ENCODE results near the gene SDCBP2.

Gene SDCBP2

DNA sequence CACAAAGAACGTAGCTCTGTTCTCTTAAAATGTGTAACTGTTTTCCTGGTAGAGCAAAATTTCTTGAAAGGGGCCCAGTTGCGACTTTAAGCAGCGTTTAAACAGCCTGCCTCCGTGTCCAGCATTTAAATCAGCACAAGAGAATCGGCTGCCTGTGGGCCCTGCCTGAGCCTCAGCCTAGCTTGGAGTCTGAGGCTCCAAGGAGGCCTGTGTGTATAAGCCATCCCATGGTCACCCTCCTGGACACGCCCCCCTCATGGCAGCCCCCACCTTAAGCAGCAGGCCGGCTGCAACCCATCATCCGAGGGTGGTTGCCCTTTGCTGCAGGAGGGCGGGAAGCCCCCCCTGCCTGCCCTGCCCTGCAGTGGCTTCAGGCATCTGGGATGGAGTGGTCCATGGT lies 18.9 kb downstream of the SDCBP2 start:
- no peak for DNase-seq

DNA sequence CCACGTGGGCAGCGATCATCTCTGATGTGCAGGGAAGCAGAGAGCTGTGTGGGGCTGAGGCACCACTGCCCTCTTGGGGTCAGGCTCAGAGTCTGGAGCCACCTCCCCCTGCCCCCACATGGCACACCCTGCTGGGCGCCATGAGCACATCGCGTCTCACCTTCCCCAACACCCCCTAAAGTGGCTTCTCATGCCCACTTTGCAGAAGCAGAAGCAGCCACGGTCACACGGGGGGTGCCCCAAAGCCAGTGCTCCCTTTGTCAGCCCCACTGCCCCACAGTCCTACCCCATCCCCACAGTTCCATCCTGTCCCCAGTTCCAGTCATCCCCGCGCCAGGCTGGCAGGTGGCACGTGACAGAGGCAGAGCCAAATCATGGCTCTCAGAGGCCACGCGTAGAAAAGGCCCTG lies 19.5 kb downstream of the SDCBP2 start:
- no peak for DNase-seq

DNA sequence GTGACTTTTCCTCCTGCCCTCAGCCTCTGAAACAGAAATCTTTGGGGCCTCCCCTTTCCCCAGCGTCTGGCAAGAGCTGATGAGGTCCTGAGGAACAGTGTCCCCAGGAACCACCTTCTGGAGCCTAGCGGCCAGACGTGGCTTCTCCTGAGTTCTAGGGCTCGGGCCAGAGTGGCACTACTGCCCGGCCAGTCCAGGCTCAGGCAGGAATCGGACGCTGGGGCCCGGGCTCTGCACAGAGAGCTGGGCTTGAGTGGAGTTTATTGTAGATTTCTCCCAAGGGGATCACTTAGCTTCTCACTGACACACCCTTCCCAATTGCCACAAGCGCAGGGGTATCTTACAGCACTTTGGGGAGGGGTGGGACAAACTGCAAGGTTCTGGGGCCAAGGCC lies 20.2 kb downstream of the SDCBP2 start:
- no peak for DNase-seq

DNA sequence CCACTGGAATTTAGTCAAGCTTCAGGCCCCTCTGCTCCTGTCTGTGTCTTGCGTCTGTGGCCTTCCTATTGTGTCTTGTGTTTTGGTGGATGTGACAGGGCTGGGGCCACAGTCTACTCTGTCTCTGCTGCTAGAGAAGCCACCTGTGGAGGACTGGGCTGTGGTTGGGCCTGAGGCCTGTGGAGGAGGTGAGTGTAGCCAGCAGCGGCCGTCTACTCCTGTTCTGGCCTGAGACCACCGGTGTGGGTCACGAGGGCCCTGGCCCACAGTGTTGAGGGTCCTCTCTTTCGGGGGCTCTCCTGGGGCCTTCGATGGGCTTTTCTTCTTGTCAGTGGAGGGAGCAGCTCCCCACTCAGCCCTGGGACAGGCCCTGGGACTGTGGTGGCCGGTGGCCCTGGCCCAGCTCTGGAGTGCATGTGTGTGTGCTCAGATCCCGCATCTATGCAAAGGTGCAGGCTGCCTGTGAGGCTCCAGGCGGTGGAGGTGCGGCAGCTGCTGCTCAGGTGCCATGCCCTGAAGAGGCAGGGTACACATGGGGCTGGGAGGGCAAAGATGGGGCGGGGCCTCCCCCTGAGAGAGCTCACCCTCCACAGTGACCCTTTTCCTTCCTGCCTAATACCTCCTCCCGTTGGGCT lies 20.8 kb downstream of the SDCBP2 start:
- DNase-seq: no peak

DNA sequence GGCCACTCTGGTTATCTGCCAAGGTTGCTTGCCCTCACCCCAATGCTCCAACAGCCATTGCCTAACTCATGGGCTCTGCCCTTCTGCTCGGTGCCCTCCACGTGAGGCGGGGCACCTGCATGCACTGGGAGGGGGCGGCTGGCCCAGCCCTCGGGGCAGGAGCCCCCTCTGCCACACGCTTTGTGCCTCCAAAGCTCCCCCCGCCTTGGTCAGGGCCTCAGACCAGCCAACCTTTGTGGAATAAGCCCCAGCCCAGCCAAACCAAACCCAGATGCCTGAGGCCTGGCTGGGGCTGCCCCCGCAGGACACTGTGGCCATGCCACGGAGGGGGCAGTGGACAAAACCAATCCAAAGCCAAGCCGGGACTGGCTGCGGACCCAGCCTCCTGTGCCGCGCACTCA lies 21.4 kb downstream of the SDCBP2 start:
- no peak for DNase-seq

DNA sequence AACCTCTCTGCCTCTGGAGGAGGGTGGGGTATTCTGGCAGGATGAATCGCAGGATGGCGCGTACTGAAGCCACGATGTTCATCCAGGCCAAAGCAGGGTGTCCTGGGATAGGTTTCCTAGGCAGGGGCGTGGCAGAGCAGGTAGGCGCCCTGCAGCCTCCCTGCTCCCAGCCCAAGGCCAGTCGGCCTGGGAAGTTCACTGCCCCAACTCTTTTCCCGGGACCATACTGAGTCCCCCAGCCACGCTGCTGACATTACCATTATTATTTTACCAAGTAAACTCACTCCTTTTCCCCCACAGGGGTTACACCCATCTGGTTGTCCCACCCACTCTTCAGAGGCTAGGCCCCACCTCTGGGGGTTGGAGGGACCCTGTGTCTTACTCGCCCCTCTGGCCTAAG lies 21.8 kb downstream of the SDCBP2 start:
- no peak for DNase-seq

DNA sequence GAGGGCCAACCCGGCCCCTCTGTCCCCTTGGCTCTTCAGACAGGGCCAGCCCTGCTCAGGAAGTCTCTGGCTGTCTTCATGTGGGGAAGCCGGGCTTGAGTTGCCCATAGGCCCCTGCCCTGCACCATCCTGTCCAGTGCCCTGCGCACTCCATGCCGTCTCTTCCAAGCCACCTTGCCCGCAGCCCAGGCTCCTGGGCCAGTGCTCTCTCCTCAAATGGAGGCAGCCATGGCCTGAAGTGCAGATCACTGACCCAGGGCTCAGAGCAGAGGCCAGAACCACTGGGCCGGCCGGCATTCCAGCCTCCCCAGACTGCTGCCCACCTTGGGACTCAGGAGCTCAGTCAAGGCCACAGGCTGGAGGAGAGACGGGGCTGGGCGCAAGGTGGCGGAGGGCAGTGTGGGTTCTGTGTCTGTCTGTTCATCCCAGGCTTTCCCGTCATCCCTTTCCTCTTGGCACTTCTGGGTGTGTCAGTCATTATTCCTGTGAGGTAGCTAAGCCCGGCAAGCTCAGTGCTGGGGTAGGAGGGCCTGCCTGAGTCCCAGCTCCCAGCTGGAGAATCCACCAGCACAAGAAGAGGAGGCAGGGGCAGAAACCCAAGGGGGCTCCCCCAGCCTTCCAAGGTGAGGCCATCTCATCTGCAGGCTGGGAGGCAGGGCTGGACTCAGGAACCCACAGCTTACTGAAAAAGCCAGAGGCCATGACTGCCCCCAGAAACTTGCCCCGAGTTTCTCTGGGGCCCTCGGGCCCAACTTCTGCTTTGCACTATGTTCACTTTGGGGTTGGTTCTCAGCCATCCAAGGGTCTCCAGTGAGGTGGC lies 22.4 kb downstream of the SDCBP2 start:
- no peak for DNase-seq

DNA sequence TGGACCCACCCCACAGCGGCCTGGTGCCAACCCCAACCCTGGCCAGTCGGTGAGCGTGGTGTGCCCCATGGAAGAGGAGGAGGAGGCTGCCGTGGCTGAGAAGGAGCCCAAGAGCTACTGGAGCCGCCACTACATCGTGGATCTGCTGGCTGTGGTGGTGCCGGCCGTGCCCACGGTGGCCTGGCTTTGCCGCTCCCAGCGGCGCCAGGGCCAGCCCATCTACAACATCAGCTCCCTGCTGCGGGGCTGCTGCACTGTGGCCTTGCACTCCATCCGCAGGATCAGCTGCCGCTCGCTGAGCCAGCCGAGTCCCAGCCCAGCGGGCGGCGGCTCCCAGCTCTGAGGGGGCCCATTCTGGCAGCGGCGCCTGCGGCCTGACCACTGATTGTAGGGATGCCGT lies 23.2 kb downstream of the SDCBP2 start:
- DNase-seq: no peak

DNA sequence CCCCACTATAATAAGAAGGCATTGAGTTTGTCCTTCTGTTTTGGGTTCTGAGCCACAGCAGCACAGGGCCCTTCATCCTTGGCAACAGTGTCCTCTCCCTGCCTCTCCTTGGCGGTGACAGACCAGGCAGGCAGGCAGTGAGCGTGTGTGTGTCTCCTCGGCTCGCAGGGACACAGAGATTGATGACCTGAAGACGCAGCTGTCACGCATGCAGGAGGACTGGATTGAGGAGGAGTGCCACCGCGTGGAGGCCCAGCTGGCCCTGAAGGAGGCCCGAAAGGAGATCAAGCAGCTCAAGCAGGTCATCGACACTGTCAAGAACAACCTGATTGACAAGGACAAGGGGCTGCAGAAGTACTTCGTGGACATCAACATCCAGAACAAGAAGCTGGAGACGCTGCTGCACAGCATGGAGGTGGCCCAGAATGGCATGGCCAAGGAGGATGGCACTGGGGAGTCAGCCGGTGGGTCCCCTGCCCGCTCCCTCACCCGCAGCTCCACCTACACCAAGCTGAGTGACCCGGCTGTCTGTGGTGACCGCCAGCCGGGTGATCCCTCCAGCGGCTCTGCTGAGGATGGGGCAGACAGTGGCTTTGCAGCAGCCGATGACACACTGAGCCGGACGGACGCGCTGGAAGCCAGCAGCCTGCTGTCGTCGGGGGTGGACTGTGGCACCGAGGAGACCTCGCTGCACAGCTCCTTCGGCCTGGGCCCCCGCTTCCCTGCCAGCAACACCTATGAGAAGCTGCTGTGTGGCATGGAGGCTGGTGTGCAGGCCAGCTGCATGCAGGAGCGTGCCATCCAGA lies 24.0 kb downstream of the SDCBP2 start:
- no peak for DNase-seq

DNA sequence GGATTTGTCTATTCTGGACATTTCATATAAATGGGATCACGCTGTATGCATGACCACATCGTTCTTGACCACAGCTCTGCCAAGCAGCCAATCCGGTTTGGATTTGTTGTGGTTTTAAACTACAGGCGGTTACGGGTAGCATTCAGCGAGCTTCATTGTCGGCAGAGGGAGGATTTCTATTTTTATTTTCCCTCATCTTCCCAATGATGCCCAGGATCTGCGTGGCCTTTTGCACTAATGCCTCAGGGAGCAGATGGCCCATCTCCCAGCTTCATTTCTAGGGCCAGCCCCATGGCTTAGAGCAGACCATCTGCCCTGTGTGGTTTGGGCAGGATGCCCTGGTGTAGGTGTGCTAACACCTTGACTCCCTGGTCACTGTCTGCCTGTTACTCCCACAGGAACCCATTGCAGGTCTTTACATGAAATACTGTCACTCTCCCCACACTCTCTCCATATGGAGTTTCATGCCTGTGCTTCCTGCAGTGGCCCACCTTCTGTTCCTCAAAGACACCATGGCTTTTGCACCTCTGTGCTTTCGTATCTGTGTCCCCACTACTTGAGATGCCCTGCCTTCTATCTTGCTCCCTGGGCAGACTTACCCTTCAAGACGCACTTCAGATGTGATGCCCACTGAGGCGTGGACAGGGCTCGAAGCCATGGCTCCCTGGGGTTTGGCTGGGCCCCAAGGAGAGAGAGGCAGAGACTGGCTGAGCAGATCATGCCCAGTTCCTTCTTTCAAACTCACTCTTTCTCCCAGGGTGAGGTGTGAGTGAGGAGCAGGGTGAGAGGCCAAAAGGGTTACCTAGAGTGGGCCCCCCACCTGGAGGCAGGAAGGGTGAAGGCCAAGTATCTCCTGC lies 26.0 kb downstream of the SDCBP2 start:
- no peak for DNase-seq

DNA sequence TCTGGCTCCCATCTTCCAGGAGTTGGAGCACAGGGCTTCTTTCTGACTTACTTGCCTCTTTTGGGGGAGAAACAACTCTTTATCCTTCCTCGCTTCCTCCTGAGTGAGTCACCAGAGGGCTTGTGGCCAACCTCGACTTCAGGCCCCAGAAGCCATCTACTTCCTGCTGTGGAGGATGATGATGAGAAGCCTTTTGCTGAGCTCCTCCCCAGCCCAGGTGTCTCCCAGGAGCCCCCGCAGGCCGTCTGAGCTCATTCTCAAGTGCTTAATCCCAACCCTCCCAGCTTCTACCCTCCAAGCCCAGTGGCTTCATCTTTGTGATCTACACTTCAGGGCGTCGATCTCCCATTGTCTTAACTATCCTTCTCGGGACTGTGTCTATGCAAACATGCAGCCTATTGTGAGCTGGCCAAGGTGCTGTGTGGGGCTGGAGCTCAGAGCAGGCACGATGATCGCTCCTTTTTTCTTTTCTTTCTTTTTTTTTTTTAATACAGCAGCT lies 27.9 kb downstream of the SDCBP2 start:
- peak in 2 of 4 experiments; percentile 26 to 49 for DNase-seq

DNA sequence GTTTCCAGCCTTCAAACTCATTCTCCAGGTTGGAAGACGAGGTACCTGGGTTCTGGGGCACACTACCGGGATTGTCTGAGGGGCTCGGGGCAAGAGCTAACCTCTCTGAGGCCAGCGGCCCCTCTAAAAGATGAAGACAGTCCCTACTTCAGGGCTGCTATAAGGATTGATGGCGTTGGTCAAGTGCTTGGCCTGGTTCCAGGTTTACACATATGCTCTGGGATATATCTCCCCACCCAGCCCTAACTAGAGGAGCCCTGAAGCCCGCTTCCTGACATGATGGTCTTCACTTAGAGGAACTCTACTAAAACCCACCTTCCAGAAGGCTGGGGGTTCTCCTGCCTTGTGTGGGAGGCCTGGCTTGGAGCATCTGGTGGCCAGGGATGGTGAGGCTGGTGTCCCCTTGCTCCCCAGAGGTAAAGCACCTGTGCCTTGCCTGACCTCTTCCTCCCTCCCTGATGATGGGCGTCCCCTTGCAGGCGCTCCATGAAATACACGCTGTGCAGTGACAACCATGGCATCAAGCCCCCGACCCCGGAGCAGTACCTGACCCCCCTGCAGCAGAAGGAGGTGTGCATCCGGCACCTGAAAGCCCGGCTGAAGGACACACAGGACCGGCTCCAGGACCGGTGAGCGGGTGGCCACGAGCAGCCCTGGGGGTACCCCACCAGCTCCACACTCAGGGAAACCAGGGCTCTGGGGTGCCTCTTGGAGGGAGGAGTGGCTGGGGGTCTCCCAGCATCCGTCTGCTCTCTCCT lies 28.7 kb downstream of the SDCBP2 start:
- DNase-seq: no peak

DNA sequence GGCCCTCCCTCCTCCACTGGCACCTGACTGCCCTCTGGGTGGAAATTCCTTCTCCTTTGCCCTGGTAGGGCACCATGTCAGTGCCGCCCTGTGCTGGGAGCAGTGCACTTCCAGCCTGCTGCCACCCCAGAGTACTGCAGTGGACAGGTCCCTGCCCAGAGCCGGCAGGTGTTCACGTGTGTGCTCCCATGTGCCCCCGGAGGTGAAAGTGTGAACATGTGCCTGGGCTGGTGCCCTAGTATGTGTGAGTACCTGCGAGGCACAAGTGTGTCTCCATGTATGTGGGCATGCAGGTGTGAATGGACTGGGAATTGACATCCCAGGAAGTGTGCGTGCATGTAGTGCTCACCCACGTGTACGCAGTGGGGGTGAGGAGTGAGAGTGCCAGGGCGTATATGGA lies 29.4 kb downstream of the SDCBP2 start:
- DNase-seq: peak in 1 of 4 experiments; percentile 27

DNA sequence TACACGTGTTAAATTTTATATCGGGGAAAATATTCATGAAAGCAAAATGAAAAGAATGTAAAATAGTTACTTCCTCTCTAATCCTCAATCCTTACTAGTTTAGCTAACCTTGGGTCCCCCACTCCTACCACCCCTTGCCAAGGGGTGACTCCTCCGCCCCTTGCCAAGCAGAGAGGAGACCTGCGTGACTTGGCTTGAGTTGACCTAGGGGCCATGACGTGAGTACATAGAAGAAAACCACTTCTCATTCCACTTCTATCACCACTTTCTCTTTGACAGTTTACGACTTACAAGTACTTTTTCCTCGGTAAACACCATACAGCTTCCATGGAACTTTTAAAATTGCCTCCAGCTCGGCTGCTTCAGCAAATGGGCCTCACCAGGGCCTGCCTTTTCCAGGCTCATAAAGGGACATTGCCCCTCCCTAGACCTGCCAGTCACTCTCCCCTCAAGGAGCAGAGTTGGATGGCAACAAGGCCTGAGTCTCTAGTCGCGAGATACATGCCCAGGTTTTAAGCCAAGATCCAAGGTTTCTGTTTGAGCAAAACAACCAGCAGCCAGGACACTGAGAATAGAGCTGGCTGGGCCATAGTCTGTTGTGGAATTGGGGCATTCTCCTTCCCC lies 29.9 kb downstream of the SDCBP2 start:
- DNase-seq: no peak

DNA sequence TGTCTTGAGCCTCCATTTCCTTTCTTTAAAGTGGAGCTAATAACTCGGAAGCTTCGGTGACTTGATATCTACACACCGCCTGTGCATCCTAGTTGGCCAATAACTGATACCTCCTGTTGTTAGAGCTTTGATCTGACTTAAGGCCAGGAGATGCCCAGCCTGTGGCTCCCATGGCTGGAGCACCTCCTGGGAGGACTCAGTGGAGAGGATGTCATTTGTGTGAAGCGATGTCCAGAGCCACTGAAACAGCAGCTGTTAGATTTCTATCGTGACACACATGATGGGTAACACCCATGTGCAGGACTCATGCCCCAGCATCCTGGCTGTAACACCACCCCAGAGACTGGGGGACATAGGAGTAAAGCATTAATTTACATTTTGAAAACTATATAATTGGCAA lies 30.8 kb downstream of the SDCBP2 start:
- DNase-seq: no peak

DNA sequence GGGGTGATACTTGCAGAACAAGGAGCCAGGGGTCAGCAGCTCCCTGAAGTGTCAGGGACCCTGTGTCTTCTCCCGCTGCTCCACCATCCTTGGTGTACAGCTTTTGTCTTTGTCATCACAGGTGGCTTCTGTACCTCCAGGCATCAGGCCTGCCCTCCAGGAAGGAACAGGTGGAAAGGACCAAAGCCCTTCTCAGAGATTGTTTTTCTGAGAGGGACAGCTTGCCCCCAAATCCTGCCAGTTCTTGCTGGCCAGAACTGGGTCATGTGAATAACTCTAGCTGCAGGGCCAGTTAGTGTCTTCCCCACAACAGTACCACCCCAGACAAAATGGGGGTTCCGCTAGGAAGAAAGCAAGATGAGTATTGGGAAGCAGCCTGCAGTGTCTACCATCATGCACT lies 31.5 kb downstream of the SDCBP2 start:
- no peak for DNase-seq

DNA sequence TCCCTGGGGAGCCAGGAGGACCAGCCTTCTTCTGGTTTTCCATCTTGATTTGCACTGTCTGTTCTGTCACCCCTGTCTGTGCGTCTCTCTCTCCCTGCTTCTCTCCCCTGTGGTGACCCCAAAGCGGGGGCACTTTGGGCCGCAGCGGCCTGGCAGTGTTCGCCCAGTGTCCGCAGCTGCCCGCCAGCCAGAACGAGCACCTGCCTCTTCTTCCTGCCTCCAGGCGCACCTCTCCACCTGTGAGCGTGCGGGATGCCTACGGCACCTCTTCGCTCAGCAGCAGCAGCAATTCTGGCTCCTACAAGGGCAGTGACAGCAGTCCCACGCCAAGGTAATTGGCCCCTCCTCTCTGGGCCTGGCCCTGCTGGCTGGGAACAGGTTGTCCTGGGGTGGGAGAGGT lies 32.0 kb downstream of the SDCBP2 start:
- DNase-seq: no peak

DNA sequence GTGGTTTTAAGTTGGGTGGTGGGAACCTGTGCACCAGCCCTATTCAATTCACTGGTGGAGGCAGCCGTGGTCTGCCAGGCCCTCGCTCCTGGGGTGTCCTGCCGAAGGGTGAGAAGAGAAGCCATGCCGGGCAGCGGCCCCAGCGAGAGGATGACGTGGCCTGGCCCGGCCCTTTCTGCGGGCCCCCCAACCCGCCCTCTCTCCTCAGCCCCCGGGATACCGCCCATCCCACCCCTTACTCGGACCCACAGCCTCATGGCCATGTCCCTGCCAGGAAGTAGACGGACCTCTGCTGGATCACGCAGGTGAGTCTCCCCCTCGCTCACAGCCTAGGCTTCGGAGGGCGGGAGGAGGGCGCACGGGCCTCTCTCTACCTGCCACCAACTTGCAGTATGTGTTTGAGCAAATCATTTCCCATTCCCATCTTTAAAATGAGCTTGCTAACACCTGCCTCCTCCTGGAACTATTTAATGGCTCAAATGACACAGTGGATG lies 32.8 kb downstream of the SDCBP2 start:
- DNase-seq: no peak

DNA sequence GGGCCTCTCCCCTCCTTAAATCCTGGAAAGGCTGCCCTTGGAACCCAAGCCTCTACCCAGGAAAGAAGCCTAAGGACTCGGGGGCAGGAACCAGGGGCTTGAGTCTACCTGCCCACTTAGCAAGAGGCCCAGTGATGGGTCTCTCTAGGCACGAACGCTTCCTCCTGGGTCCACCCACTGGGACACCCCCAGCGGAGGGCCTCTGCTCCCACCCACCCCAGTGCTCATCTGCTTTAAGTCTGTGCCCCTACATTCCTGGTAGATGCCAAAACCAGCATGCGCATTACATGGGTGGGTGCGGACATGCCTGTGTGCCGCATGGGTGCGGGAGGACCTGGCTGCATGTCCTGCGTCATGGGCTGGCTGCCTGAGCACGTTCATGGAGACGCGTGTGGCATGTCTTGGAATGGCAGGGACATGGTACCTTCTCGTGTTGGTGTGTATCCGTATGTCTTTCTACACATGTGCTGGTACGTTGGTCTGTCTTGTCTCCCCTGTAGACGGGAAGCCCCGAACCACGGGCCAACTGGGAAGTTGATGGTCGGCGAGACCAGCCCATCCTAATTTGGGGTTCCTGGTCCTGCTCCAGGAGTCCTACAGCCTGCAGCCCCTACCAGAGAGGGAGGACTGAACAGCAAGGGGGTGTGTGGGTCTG lies 33.5 kb downstream of the SDCBP2 start:
- no peak for DNase-seq

DNA sequence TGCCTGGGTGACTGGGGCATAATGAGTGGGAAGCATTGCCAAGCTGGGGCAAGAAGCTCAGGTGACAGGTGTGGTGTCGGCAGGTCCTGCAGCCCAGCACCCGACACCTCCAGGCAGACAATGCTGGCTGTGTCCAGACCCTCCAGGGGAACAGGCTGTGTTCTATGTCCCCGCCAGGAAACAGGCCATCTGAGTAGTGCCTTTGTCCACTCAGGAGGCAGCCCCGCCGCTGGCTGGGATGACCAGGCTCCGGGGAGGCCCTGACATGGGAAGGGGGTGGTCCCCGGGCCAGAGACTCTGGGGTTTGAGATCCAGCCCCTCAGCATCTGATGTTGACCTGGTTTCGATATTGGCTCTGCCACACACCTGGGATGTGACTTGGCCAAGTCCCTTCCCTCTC lies 34.4 kb downstream of the SDCBP2 start:
- DNase-seq: no peak
